Activated naive CD4-positive, alpha-beta T cell (primary cell): Measurements from ENCODE around the gene PAPPA.

Experiments used
- DNase-seq, 4 experiments: peaks; one replicate each; lab custom pipeline; 2025; lab: John Stamatoyannopoulos, UW

The PAPPA gene

GRCh38 chr9:116182876-116183275, 29.3 kb downstream of the PAPPA start:
- DNase-seq, result no peak

DNA sequence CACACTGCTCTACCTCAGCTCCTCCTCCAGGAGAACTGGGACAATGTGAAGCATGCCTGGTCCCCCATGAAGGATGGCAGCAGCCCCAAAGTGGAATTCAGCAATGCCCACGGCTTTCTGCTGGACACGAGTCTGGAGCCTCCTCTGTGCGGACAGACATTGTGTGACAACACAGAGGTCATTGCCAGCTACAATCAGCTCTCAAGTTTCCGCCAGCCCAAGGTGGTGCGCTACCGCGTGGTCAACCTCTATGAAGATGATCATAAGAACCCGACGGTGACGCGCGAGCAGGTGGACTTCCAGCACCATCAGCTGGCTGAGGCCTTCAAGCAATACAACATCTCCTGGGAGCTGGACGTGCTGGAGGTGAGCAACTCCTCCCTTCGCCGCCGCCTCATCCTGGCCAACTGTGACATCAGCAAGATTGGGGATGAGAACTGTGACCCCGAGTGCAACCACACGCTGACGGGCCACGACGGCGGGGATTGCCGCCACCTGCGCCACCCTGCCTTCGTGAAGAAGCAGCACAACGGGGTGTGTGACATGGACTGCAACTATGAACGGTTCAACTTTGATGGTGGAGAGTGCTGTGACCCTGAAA, 34.1 kb downstream of the PAPPA start:
- no peak for DNase-seq

GRCh38 chr9:116189683-116190082, 36.1 kb downstream of the PAPPA start:
- DNase-seq, result no peak

- DNase-seq, result no peak
Measured at GRCh38 chr9:116190637-116191396, 37.2 kb downstream of the PAPPA start.

DNA sequence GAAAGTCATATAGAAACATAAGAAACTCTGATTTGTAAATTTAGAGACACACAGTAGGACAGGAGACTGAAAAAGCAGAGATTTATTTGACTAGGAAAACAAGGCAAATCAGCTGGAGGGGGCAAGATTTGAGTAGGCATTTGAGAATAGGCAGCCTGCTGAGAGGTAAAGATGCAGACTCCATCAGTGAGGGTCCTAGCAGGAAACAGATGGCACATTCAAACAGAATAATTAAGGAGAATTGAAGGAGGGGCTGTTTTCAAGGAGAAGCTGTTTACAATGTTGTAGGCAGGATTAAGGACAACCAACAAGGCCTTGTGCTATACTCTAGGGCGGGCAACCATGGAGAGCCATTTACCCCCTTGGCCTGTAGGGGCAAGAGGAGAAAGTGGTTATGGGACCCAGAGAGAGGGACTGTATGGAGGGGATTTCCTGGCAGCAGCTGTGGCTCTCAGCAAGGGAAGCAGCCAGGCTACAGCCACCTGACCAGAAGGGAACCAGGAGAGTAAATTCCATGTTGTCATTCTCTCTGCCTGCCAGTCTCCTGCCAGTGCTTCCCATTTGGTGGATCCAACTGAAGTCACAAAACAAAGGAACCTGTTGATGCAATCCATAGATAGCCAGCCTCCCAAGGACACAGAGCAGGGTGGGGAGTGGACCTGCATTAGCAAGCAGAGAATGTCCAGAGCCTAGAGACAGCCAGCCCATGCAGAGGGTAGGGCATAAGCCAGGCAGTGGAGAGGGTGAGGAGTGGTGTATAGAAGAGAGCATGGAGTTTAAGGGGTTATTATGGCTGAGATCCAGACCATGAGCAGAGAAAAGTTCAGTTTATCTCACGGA, 38.2 kb downstream of the PAPPA start:
- no peak for DNase-seq

DNA sequence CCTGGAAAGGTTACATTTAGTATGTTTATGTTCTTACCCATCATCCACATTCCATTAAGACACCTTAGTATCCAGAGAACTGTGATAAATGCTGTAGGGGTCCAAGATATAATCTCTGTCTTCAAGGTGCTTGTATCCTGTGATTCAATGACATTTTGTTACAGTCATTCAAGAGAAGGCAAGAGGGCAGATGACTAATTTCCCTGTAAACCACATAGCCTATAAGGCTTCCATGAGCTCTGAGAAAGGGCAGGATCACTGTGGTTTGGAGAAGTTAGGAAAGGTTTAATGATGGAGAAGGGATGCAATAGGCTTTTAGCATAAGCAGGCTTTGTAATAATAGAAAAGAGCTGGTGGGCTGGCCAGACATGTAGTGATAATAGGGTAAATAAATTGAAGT, 40.0 kb downstream of the PAPPA start:
- no peak for DNase-seq

DNA sequence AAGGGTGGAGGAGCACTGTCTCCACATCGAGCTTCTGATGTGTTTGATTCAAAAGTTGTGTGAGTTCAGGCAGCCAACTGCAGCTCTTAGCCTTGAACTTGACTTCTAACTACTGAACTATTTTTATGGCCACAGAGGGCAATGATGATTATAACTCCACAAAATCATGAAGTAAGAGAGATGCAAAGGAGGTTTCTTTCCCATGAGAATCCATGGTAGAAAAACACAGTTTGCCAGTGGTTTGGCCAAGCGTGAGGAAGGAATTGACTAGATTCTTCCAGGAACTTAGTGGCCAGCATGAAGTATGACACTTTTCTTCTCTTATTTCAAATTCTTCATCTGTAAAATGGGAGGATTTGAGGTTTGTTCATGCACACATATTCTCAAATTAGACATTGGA, 43.2 kb downstream of the PAPPA start:
- DNase-seq, result no peak

GRCh38 chr9:116198344-116198743, 44.8 kb downstream of the PAPPA start:
- no peak for DNase-seq

- DNase-seq, result no peak
Measured at GRCh38 chr9:116202219-116202912, 48.8 kb downstream of the PAPPA start.

DNA sequence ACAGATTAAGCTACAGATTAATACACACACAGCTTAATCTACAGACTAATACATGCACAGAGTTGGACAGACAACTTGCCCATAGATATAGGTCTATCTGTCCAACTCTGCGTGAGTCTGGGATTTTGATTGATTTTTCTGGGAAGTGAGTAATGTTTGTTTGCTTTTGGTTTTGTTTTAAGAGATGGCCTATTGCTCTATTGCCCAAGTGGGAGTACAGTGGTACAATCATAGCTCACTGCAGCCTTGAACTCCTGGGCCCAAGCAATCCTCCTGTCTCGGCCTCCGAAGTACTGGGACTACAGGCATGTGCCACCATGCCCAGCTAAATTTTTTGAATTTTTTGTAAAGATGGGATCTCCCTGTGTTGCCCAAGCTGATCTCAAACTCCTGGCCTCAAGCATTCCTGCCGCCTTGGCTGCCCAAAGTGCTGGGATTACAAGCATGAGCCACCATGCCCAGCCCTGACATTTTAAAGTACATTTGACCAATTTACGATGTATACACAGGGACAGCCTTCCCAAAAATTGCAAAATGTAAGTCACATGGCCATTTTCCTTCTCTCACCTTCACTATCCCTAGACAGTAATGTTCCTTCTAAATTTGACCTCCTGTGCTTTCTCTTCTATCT, 50.8 kb downstream of the PAPPA start:
- no peak for DNase-seq

- DNase-seq, result no peak
Measured at GRCh38 chr9:116207371-116208111, 54.0 kb downstream of the PAPPA start.

GRCh38 chr9:116208417-116209232, 55.0 kb downstream of the PAPPA start:
- no peak for DNase-seq

DNA sequence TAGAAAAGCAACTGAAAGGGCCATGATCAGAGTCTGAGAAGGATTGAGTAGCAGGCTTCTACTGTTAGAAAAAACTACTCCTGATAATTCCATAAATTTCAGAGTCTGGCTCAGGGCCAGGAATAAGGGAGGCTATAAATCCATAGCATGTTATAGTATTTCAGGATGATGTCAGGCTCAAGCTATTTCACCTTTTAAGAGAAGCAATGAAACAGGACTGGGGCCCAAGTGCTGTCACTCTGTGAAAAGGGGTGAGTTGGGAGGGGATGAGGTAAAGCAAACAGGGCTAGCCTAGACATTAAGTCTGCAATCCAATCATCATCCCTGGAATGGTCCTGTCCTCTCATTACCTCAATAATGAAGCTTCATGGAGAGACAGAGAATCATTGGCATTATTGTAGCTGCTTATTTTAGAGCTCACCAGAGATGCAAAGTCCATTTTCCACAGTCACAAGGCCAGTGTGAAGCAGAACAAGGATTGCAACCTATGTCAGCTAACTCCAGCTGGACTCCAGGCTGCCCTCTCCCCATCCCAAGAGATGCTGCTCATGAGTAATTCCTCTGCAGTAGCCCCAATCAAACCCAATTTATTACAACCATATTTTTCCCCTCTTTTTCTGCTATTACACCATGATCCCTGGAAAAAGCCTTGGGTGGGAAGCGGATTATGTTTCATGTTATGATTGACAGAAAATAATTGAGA, 56.0 kb downstream of the PAPPA start:
- no peak for DNase-seq

DNA sequence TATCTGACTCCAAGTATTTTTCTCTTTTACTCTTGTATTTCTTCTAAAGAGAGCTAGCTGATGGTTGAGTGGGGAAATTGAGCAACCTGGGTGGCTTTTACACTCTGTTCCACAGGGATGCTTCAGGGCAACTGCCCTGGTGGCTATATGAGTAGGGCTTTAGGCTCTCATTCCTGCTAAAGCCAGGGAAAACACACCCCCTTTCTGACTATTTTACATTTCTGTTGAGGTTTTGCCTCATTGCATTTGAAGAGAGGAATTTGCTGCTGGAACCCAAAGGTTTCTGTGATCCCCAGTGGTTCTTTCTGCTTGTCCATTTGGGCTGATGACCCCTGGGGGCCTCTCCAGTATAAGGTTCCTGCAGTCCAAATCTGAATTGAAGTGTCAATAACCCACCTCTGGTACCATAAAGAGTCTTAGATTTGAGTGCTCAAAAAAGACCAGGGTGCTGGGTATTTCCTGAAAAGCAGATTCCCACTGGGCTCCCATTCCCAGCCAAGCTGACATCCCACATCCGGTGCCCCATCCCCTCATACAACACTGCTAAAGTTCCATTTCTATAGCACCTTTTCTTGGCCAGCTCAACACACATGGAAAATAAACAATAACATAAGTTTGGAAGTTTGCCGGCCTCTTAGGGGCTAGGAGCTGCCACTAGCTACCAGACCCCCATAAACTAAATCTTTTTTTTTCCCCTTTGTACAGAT, 59.5 kb downstream of the PAPPA start:
- DNase-seq, result no peak

DNA sequence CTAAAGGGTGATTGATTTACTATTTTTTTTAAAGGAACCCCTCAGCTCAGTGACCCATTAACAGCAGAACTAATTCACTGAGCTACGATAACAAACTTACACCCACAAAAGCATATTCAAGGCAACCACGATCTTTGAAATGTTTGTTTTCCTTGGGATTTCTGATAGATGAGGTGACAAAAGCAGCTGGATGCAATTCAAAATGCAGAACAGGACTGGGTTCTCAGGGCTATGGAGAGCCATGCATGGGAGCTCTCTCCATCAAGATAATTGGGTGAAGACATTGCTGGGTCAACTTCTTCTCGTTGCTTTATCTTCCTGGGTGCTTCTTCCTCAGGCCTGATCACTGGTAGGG, 60.1 kb downstream of the PAPPA start:
- no peak for DNase-seq

GRCh38 chr9:116218399-116218798, 64.8 kb downstream of the PAPPA start:
- DNase-seq, result no peak

- DNase-seq, result no peak
Measured at GRCh38 chr9:116219686-116220085, 66.1 kb downstream of the PAPPA start.

DNA sequence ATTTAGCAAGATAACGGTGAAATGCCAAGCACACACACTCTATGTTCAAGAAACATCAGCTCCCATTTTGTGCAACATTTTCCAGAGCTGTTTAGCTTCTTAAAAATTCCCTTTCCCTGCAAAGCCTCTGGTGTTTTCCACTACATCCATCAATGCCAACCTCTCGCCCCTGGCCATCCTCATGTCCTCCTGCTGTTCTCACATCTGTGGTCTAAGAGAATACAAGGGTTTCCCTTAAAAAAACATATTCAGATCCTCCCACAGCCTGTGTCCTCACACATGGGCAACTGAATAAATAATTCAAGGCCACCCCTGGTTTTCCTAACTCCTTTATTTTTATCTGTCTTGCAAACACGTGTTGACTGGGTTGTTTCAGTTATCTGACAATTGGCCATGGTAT, 70.3 kb downstream of the PAPPA start:
- DNase-seq, result no peak

DNA sequence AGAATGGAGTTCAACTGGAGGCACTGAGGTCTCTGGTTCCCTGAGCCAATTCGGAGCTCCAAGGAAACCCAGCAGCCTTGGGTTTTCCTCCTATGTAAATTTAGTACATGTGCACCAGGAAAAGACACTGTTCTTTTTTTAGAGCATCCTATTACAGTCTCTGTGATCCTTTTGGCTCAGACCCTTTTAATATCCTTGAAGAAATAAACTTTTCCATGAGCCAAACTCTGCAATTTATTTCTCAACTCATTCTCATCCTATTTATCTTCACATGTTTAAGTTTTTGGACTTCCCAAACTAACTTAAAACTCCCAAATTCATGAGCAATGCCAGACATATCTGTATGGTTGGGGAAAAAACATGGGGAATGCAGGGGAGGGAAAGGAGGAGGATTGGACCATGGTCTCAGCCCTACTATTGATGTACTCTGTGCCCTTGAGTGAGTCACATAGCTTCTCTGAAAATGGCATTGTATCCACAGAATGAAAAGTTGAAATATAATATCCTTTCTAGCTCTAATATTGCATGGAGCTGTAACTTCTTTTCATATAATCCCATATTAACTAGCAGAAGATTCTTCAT, 76.6 kb downstream of the PAPPA start:
- no peak for DNase-seq
